ENCODE results near the gene ZNF488. TPM values are rescaled to one million over a fixed set of nuclear protein-coding genes. Genes with fewer than 3 reads are reported as not detected.

The ZNF488 gene
- total RNA-seq, 4 donors from 2014 or later: 0.24 to 0.56 (median 0.40) TPM; not detected in 1

DNA sequence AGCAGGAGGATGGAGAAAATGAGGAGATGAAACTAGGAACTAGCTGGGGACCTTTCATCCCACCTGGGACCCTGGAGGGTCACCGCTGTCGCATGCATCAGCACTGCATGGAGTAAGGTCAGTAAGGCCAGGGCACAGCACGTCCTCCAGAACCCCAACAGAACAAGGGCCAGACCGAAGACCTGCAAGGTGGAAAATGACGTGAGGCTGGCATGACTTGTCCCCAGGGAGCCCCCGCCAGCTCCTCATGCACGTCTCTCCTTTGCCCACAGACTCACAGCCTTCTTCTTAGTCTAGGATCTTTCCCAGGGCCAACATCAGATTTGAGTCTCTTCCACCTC lies 4.7 kb downstream of the ZNF488 start:
- no peak for DNase-seq
- intact Hi-C loops (cut with DNase I): no loop called here
- no peaks in the 10 kb centered on the region for H3K27me3 ChIP-seq
- no peaks in the 10 kb centered on the region for H3K9me3 ChIP-seq
- H3K36me3 ChIP-seq: no peaks in the 10 kb centered on the region
- peaks cover 0 to 4% of the 10 kb centered on the region in 2 donors for H3K4me1 ChIP-seq
- no peak for TF ChIP-seq POLR2A (IDR thresholded peaks at IDR 0.05)
- TF ChIP-seq, protein P1, sequence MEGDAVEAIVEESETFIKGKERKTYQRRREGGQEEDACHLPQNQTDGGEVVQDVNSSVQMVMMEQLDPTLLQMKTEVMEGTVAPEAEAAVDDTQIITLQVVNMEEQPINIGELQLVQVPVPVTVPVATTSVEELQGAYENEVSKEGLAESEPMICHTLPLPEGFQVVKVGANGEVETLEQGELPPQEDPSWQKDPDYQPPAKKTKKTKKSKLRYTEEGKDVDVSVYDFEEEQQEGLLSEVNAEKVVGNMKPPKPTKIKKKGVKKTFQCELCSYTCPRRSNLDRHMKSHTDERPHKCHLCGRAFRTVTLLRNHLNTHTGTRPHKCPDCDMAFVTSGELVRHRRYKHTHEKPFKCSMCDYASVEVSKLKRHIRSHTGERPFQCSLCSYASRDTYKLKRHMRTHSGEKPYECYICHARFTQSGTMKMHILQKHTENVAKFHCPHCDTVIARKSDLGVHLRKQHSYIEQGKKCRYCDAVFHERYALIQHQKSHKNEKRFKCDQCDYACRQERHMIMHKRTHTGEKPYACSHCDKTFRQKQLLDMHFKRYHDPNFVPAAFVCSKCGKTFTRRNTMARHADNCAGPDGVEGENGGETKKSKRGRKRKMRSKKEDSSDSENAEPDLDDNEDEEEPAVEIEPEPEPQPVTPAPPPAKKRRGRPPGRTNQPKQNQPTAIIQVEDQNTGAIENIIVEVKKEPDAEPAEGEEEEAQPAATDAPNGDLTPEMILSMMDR (IDR thresholded peaks at IDR 0.05): no peak
- H3K4me3 ChIP-seq (replicated peaks in 1 of 3): no peak overlapping the region
- no peak overlapping the region for H3K27ac ChIP-seq
- WGBS, 2 donors: 73 to 80% methylated on average over 7 of the region's 7 CpGs

DNA sequence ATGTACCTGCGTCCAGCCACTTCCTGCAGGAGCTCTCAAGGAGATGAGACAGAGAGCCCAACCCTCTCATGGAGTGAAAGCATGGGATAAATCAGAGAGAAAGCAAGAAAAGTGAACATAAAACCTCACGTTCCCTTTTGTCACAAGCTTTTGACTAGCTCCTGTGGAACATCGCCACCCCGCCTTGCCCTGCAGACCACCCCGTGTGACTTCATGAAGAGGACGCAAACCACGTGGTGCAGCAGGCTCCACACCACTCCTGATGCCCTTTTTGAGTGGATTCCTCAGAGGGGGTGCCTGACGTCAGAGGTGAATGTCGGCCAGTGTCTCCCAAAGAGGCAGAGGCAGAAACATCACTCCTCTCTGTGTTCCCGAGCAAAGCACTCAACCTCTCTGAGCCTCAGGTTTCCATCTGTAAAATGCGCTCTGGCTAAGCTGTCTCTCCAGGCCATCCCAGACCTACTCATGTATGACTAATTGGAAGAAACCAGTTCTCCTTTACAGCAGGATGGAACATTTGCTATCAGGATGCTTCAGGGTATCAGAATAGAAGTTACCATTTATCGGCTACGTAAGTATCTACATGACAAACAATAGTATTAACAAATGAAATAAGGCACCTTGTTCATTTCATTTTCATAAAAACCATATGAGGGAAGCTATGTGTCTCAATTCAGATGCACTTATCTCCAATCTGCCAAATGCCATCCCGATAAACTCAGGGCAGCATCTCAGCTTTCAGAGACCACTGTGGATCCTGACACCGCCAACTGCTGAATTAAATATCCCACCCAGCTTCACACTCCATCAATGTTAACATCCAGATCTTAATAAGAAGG lies 5.3 kb downstream of the ZNF488 start:
- peaks cover 0 to 2% of the 10 kb centered on the region in 2 donors for H3K4me1 ChIP-seq
- no peak overlapping the region for H3K4me3 ChIP-seq (replicated peaks in 1 of 3)
- TF ChIP-seq, protein P1 (IDR thresholded peaks at IDR 0.05): no peak
- no peak for TF ChIP-seq POLR2A (IDR thresholded peaks at IDR 0.05)
- no peaks in the 10 kb centered on the region for H3K27me3 ChIP-seq
- 71 to 73% methylated on average over 15 of the region's 15 CpGs for WGBS, 2 donors
- no peaks in the 10 kb centered on the region for H3K9me3 ChIP-seq
- no peak overlapping the region for H3K27ac ChIP-seq
- H3K36me3 ChIP-seq: no peaks in the 10 kb centered on the region
- no peak for DNase-seq
- intact Hi-C loops (cut with DNase I): no loop called here

DNA sequence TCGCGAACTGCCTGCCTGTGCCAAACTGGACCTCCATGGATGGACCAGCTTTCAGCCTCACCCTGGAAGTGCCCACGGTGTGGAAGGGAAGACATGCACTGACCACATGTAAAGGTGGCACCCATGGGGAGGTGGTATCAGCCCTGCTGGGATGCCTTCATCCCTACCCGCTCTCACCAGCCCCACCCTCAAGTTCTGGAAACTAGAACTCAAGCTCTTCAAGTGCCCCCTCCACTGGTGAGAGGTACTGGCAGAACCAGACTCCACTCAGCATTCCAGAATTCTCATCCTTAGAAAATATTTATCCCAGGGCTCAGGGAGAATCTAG lies 5.9 kb downstream of the ZNF488 start:
- intact Hi-C loops (cut with DNase I): no loop called here
- H3K27ac ChIP-seq: no peak overlapping the region
- no peak overlapping the region for H3K4me3 ChIP-seq (replicated peaks in 1 of 3)
- no peaks in the 10 kb centered on the region for H3K4me1 ChIP-seq
- H3K36me3 ChIP-seq: no peaks in the 10 kb centered on the region
- TF ChIP-seq POLR2A (IDR thresholded peaks at IDR 0.05): no peak
- TF ChIP-seq, protein P1 (IDR thresholded peaks at IDR 0.05): no peak
- DNase-seq: no peak
- no peaks in the 10 kb centered on the region for H3K9me3 ChIP-seq
- WGBS, 2 donors: 84 to 85% methylated on average over 4 of the region's 4 CpGs
- no peaks in the 10 kb centered on the region for H3K27me3 ChIP-seq

DNA sequence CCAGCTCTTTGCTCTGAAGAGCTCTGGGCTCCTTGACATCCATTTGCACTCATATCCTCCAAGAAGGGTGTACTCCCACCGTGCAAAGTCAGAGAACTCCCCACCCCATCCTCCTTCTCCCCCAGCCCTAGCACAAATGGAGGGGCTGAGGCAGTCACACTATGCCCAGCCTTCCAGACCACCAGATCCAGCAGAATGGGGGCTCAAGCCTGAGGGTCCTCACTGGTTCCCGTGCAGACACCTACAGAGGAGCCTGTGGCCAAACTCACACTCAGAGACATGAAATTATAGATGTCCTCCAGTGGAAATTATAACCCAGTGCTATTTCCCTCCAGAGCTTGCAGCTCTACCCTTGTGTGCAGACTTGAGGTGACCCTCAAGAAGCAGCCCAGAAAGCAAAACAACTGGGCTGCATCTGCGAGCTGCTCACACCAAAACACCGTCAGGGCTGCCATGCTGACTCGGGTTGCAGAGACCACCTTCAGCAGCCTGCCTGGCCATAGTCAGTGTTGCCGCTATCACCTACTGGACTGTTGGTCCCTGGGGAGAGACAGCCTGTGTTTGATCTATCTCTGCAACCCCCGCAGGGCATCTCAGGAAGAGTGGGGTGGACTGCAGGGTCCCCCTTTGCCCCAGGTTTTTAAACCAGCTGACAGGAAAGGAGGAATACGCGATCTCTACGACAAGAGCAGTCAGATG lies 7.4 kb downstream of the ZNF488 start:
- TF ChIP-seq POLR2A (IDR thresholded peaks at IDR 0.05): no peak
- TF ChIP-seq, protein P1 (IDR thresholded peaks at IDR 0.05): no peak
- 72 to 76% methylated on average over 10 of the region's 10 CpGs for WGBS, 2 donors
- intact Hi-C loops (cut with DNase I): no loop called here
- no peaks in the 10 kb centered on the region for H3K9me3 ChIP-seq
- DNase-seq: no peak
- H3K4me3 ChIP-seq (replicated peaks in 1 of 3): no peak overlapping the region
- H3K27ac ChIP-seq: no peak overlapping the region
- H3K36me3 ChIP-seq: no peaks in the 10 kb centered on the region
- no peaks in the 10 kb centered on the region for H3K27me3 ChIP-seq
- H3K4me1 ChIP-seq: no peaks in the 10 kb centered on the region
